ENCODE data around the gene AMOT. TPM values are rescaled to one million over a fixed set of nuclear protein-coding genes. Genes with fewer than 3 reads are reported as not detected.

Gene AMOT
- total and polyA plus RNA-seq, 2 experiments from 2014 or later = 2.1 to 5.4 TPM

GRCh38 chrX:112779139-112779538 lies 61.5 kb downstream of the AMOT start:
- DNase-seq (ENCODE audit: low spot score) (no peak), ATAC-seq (no peak)
- Mint-ChIP-seq H3K9me3 (no peaks in the 10 kb centered on the region; the same call in 2 of the 3 replicates), H3K4me1 (peaks cover 6% of the 10 kb centered on the region), H3K4me3 (no peak overlapping the region), H3K27ac (no peak overlapping the region), H3K27me3 (ENCODE audit: insufficient read depth, low read depth, poor library complexity) (no peaks in the 10 kb centered on the region), H3K36me3 (ENCODE audit: low read depth) (peaks cover 19% of the 10 kb centered on the region)
- no peak for TF ChIP-seq ZNF331 (CRISPR knock-in tag; IDR thresholded peaks at IDR 0.05; ENCODE audit: low read depth)
- no peak for TF ChIP-seq EZH2 (IDR thresholded peaks at IDR 0.05; ENCODE audit: low read depth, unreplicated experiment)
- no peak for TF ChIP-seq CTCF (conservative IDR thresholded peaks at IDR 0.05; ENCODE audit: low read depth in 2 of 2)
- Histone ChIP-seq H3K79me2 (replicated peaks; ENCODE audit: insufficient read depth) (no peaks in the 10 kb centered on the region), H3K36me3 (ENCODE audit: insufficient read depth) (no peaks in the 10 kb centered on the region), H3K9me2 (ENCODE audit: insufficient read depth) (no peaks in the 10 kb centered on the region), H3K4me3 (no peak overlapping the region), H3K4me1 (ENCODE audit: insufficient read depth) (no peaks in the 10 kb centered on the region), H4K20me1 (replicated peaks; ENCODE audit: insufficient read depth) (no peaks in the 10 kb centered on the region), H3F3A (replicated peaks; ENCODE audit: low read depth) (no peaks in the 10 kb centered on the region), H3K27me3 (ENCODE audit: insufficient read depth) (no peaks in the 10 kb centered on the region), H2AFZ (no peak overlapping the region), H3K27ac (ENCODE audit: low read depth) (no peak overlapping the region), H3K4me2 (no peak overlapping the region)

- H4K20me1 ChIP-seq (replicated peaks; ENCODE audit: insufficient read depth) = no peaks in the 10 kb centered on the region
- H3K27me3 Mint-ChIP-seq (ENCODE audit: insufficient read depth, low read depth, poor library complexity) = no peaks in the 10 kb centered on the region
- H3K36me3 Mint-ChIP-seq (ENCODE audit: low read depth) = peaks cover 3% of the 10 kb centered on the region; the same call in 1 of the 3 replicates
- no peak for ATAC-seq
- H3K9me2 ChIP-seq (ENCODE audit: insufficient read depth) = no peaks in the 10 kb centered on the region
- H3F3A ChIP-seq (replicated peaks; ENCODE audit: low read depth) = no peaks in the 10 kb centered on the region
- H3K27ac Mint-ChIP-seq = no peak overlapping the region
- no peaks in the 10 kb centered on the region for H3K36me3 ChIP-seq (ENCODE audit: insufficient read depth)
- no peak for DNase-seq (ENCODE audit: low spot score)
- no peak overlapping the region for H3K27ac ChIP-seq (ENCODE audit: low read depth)
- H3K79me2 ChIP-seq (replicated peaks; ENCODE audit: insufficient read depth) = no peaks in the 10 kb centered on the region
- no peaks in the 10 kb centered on the region for H3K4me1 Mint-ChIP-seq
- H3K4me3 Mint-ChIP-seq = no peak overlapping the region
- no peak for TF ChIP-seq EZH2phosphoT487 (IDR thresholded peaks at IDR 0.05; ENCODE audit: unreplicated experiment)
- no peak for TF ChIP-seq CTCF (conservative IDR thresholded peaks at IDR 0.05; ENCODE audit: low read depth in 2 of 2)
- TF ChIP-seq JUNB (IDR thresholded peaks at IDR 0.05; ENCODE audit: unreplicated experiment) = no peak
- no peak for TF ChIP-seq ZNF331 (CRISPR knock-in tag; IDR thresholded peaks at IDR 0.05; ENCODE audit: low read depth)
- no peak for TF ChIP-seq ZNF462 (CRISPR knock-in tag; IDR thresholded peaks at IDR 0.05)
- no peak for TF ChIP-seq EZH2 (IDR thresholded peaks at IDR 0.05; ENCODE audit: low read depth, unreplicated experiment)
- H3K27me3 ChIP-seq (ENCODE audit: insufficient read depth) = no peaks in the 10 kb centered on the region
- H3K4me1 ChIP-seq (ENCODE audit: insufficient read depth) = no peaks in the 10 kb centered on the region
- H2AFZ ChIP-seq = no peak overlapping the region
- no peak overlapping the region for H3K4me3 ChIP-seq
- no peaks in the 10 kb centered on the region; the same call in 1 of the 3 replicates for H3K9me3 Mint-ChIP-seq
- no peak overlapping the region for H3K4me2 ChIP-seq
These were observed 65.9 kb downstream of the AMOT start for GRCh38 chrX:112774651-112775293.

Measured in GM23338 (cell line).